B cell (primary cell): ENCODE data around the gene ZNF780A.
"Not testable (repeated sequence)": the region's sequence is repeated elsewhere in the genome, so short reads cannot be mapped to it uniquely, and the experiment has no call there.

ENCODE experiments used
- EZH2 ChIP-seq: IDR thresholded peaks from 2 replicates; pipeline ENCODE4 v1.6.1; 2012; ENCODE audit warnings: borderline replicate concordance, low read depth, mild to moderate bottlenecking, moderate library complexity, low read length; ENCODE audit not compliant: insufficient read depth, poor library complexity, severe bottlenecking
- TF ChIP-seq, protein P1 (sequence below): fragments of 200-600 bp; IDR thresholded peaks from one replicate; pipeline ENCODE4 v1.8.0; 2022; ENCODE audit warnings: antibody characterized with exemption, mild to moderate bottlenecking

DNA sequence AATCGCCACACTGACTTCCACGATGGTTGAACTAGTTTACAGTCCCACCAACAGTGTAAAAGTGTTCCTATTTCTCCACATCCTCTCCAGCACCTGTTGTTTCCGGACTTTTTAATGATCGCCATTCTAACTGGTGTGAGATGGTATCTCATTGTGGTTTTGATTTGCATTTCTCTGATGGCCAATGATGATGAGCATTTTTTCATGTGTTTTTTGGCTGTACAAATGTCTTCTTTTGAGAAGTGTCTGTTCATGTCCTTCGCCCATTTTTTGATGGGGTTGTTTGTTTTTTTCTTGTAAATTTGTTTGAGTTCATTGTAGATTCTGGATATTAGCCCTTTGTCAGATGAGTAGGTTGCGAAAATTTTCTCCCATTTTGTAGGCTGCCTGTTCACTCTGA is 23.4 kb upstream of the ZNF780A start:
- TF ChIP-seq, protein P1, sequence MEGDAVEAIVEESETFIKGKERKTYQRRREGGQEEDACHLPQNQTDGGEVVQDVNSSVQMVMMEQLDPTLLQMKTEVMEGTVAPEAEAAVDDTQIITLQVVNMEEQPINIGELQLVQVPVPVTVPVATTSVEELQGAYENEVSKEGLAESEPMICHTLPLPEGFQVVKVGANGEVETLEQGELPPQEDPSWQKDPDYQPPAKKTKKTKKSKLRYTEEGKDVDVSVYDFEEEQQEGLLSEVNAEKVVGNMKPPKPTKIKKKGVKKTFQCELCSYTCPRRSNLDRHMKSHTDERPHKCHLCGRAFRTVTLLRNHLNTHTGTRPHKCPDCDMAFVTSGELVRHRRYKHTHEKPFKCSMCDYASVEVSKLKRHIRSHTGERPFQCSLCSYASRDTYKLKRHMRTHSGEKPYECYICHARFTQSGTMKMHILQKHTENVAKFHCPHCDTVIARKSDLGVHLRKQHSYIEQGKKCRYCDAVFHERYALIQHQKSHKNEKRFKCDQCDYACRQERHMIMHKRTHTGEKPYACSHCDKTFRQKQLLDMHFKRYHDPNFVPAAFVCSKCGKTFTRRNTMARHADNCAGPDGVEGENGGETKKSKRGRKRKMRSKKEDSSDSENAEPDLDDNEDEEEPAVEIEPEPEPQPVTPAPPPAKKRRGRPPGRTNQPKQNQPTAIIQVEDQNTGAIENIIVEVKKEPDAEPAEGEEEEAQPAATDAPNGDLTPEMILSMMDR, result not testable (repeated sequence)
- not testable (repeated sequence) for TF ChIP-seq EZH2
